Measurements from ENCODE around the gene ICE1.
"Not testable (repeated sequence)": the region's sequence is repeated elsewhere in the genome, so short reads cannot be mapped to it uniquely, and the experiment has no call there.

Gene ICE1

GRCh38 chr5:5401095-5401494 is 21.4 kb upstream of the ICE1 start:
- no peak for DNase-seq

GRCh38 chr5:5403741-5404140 is 18.7 kb upstream of the ICE1 start:
- no peak for DNase-seq

GRCh38 chr5:5404381-5404780 is 18.1 kb upstream of the ICE1 start:
- DNase-seq: no peak

- no peak for DNase-seq
These were observed 17.0 kb upstream of the ICE1 start for GRCh38 chr5:5405441-5405840.

- DNase-seq: no peak
These were observed 14.6 kb upstream of the ICE1 start for GRCh38 chr5:5407924-5408323.

- no peak for DNase-seq
These were observed 13.2 kb upstream of the ICE1 start for GRCh38 chr5:5409151-5409810.

GRCh38 chr5:5413856-5414255 is 8.6 kb upstream of the ICE1 start:
- not testable (repeated sequence) for DNase-seq

GRCh38 chr5:5414999-5415398 is 7.5 kb upstream of the ICE1 start:
- DNase-seq: no peak

- DNase-seq: no peak
These were observed 5.7 kb upstream of the ICE1 start for GRCh38 chr5:5416733-5417132.

- DNase-seq: no peak
These were observed 4.5 kb upstream of the ICE1 start for GRCh38 chr5:5418006-5418405.

- DNase-seq: no peak
These were observed 3.7 kb upstream of the ICE1 start for GRCh38 chr5:5418764-5419163.

- DNase-seq: no peak
These were observed 2.9 kb upstream of the ICE1 start for GRCh38 chr5:5419291-5420210.

- no peak for DNase-seq
These were observed 2.2 kb upstream of the ICE1 start for GRCh38 chr5:5420251-5420650.

GRCh38 chr5:5421149-5421960 is 1.1 kb upstream of the ICE1 start:
- DNase-seq: no peak

- DNase-seq: peak; percentile 49
These were observed 490 bp downstream of the ICE1 start for GRCh38 chr5:5422819-5423515.

GRCh38 chr5:5423586-5423985 is 1.1 kb downstream of the ICE1 start:
- no peak for DNase-seq

- no peak for DNase-seq
These were observed 2.3 kb downstream of the ICE1 start for GRCh38 chr5:5424736-5425135.

GRCh38 chr5:5430136-5430535 is 7.7 kb downstream of the ICE1 start:
- no peak for DNase-seq

GRCh38 chr5:5432020-5432707 is 9.7 kb downstream of the ICE1 start:
- no peak for DNase-seq

- no peak for DNase-seq
These were observed 13.8 kb downstream of the ICE1 start for GRCh38 chr5:5436203-5436760.

GRCh38 chr5:5437227-5438172 is 15.0 kb downstream of the ICE1 start:
- no peak for DNase-seq
